ENCODE measurements around the gene INTU. TPM values are rescaled to one million over a fixed set of nuclear protein-coding genes. Genes with fewer than 3 reads are reported as not detected.

INTU gene
- total RNA-seq, 1 experiment from 2014 or later, result 10.7 TPM

DNA sequence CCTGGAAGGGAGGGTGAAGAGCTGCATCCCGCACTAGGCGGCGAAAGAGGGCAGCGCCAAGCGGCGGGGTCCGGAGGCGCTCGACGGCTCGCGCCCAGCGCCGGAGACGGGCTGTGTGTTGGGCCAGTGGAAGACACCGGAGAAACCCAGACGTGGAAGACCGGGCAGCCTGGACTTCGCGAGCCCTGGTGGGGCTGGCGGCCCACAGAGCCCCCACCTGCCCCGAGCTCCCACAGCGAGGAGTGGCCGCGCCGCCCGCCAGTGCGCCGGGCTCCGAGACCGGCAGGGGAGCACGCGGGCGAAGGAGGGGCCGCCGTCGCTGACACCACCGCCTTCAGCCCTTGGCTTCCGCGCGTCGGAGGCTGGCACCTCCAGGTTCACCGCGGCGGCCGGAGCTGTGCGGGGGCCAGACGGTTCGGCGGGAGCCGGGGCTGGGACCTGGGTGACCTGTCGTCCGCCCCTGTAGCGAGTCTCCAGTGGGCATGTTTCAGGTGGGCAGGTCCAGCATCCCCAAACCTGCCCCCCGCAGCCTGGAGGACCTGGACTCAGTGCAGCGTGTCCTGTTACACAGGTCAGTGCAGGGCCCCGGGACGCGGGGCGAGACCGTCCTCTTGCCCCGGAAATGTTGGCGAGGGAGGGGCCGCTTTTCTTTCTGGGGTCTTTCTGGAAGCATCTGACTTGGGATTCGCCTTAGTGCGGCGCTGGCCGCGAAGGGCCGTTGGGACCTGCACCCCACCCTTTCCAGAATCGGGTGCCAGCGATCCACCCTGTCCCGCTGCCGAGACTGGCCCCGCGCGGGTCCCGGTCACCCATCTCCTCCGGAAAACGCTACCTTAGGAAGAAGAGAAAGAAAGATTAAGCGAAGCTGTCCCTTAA is 9.6 kb upstream of the INTU start:
- Histone ChIP-seq H2BK5ac (ENCODE audit: insufficient read length, low read length) (no peak overlapping the region), H3T11ph (ENCODE audit: low read length) (no peak overlapping the region), H3K4me2 (ENCODE audit: insufficient read depth, insufficient read length, low read length) (peak overlapping the region; percentile 73), H3K27ac (ENCODE audit: insufficient read length, low read depth, low read length) (no peak overlapping the region), H3K79me1 (ENCODE audit: insufficient read depth, low read depth, low read length, poor library complexity, severe bottlenecking) (no peaks in the 10 kb centered on the region), H3K27me3 (ENCODE audit: insufficient read depth, low read length) (peaks cover 5% of the 10 kb centered on the region; the same call in 1 of the 2 replicates), H3K56ac (ENCODE audit: insufficient read length, low read depth, low read length) (no peak overlapping the region), H2AK5ac (ENCODE audit: insufficient read length, low read length) (no peak overlapping the region), H2BK20ac (ENCODE audit: low read depth, low read length, poor library complexity, severe bottlenecking) (no peak overlapping the region), H2BK120ac (ENCODE audit: low read depth, low read length, poor library complexity, severe bottlenecking) (no peak overlapping the region), H3K23ac (ENCODE audit: insufficient read length, low read depth, low read length) (no peak overlapping the region), H4K91ac (ENCODE audit: insufficient read length, low read depth, low read length) (no peak overlapping the region), H3K23me2 (ENCODE audit: insufficient read length, low read depth, low read length, poor library complexity, severe bottlenecking) (peaks cover 8% of the 10 kb centered on the region), H3K9me3 (ENCODE audit: control insufficient read depth, low read depth, low read length) (no peaks in the 10 kb centered on the region), H2AFZ (ENCODE audit: low read length) (peak overlapping the region; percentile 24), H4K8ac (replicated peaks; ENCODE audit: insufficient read length, low read depth, low read length) (no peak overlapping the region), H3K4ac (ENCODE audit: low read depth, low read length) (no peak overlapping the region), H3K9ac (ENCODE audit: extremely low read depth, insufficient read length, low read length) (peak overlapping the region; percentile 26), H3K79me2 (ENCODE audit: insufficient read depth, low read length) (no peaks in the 10 kb centered on the region), H3K18ac (ENCODE audit: insufficient read length, low read depth, low read length) (no peak overlapping the region), H4K20me1 (ENCODE audit: control insufficient read depth, insufficient read depth, insufficient read length) (no peaks in the 10 kb centered on the region), H2BK12ac (ENCODE audit: insufficient read length, low read depth, low read length) (no peak overlapping the region), H4K5ac (ENCODE audit: insufficient read length, low read depth, low read length) (no peak overlapping the region), H3K4me1 (ENCODE audit: insufficient read depth, low read length) (no peaks in the 10 kb centered on the region), H2BK15ac (ENCODE audit: low read depth, low read length) (no peak overlapping the region), H3K14ac (ENCODE audit: insufficient read depth, low read length) (peak overlapping the region; percentile 63; the same call in 1 of the 2 replicates)
- no peak overlapping the region; a peak in 1 of 7 replicates for H3K27ac Mint-ChIP-seq
- H3K36me3 Mint-ChIP-seq (ENCODE audit: insufficient read depth in 1 of 3, low read depth in 3 of 3), result no peaks in the 10 kb centered on the region
- TF ChIP-seq, protein P1, sequence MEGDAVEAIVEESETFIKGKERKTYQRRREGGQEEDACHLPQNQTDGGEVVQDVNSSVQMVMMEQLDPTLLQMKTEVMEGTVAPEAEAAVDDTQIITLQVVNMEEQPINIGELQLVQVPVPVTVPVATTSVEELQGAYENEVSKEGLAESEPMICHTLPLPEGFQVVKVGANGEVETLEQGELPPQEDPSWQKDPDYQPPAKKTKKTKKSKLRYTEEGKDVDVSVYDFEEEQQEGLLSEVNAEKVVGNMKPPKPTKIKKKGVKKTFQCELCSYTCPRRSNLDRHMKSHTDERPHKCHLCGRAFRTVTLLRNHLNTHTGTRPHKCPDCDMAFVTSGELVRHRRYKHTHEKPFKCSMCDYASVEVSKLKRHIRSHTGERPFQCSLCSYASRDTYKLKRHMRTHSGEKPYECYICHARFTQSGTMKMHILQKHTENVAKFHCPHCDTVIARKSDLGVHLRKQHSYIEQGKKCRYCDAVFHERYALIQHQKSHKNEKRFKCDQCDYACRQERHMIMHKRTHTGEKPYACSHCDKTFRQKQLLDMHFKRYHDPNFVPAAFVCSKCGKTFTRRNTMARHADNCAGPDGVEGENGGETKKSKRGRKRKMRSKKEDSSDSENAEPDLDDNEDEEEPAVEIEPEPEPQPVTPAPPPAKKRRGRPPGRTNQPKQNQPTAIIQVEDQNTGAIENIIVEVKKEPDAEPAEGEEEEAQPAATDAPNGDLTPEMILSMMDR (conservative IDR thresholded peaks at IDR 0.05), result peak; percentile 60
- H3K27me3 Mint-ChIP-seq (ENCODE audit: low read depth), result peaks cover 32% of the 10 kb centered on the region
- no CpG with 5 or more reads among the region's 81 CpGs for WGBS (ENCODE audit: extremely low coverage, insufficient read length, low lambda C conversion rate)
- peak overlapping the region; percentile 70 to 88 for H3K4me3 Mint-ChIP-seq
- peak; percentile 86 for DNase-seq
- H3K9me3 Mint-ChIP-seq, result no peaks in the 10 kb centered on the region
- peaks cover 4 to 13% of the 10 kb centered on the region in 2 experiments for H3K4me1 Mint-ChIP-seq

Data from H9 (cell line).